ENCODE measurements around the gene MAMDC4.
"Not testable (repeated sequence)": the region's sequence is repeated elsewhere in the genome, so short reads cannot be mapped to it uniquely, and the experiment has no call there.

MAMDC4 gene

GRCh38 chr9:136839229-136840139, 12.7 kb upstream of the MAMDC4 start:
- DNase-seq, result no peak

DNA sequence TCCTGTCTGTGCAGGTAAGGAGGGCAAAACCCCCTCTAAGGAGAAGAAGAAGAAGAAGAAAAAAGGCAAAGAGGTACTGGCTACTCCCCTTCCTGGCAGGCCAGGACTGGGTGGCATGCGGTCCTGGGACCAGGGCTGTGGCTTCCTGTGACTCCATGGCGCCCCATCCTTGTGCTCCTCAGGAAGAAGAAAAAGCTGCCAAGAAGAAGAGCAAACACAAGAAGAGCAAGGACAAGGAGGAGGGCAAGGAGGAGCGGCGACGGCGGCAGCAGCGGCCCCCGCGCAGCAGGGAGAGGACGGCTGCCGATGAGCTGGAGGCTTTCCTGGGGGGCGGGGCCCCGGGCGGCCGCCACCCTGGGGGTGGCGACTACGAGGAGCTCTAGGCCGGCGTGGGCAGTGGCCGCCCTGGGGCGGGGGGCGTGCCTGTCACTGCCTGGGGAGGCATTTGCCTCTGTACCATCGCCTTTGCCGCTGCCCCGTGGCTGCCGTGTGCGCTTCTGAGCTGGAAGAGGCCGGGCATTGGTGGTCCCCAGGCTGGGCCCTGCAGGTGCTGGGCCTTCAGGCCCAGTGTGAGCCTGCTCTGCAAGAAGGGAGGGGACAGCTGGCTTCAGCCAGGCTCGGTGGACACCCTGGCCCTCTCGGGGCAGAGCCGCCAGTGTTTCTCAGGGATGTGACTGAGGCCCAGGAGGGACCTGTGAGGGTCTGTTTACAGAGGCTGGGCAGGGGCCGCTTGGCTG, 11.8 kb upstream of the MAMDC4 start:
- DNase-seq, result peak in 1 of 2 experiments; percentile 8

- DNase-seq, result peak; percentile 10 to 49
Measured at GRCh38 chr9:136840877-136841645, 11.1 kb upstream of the MAMDC4 start.

GRCh38 chr9:136841646-136842379, 10.3 kb upstream of the MAMDC4 start:
- DNase-seq, result not testable (repeated sequence)

DNA sequence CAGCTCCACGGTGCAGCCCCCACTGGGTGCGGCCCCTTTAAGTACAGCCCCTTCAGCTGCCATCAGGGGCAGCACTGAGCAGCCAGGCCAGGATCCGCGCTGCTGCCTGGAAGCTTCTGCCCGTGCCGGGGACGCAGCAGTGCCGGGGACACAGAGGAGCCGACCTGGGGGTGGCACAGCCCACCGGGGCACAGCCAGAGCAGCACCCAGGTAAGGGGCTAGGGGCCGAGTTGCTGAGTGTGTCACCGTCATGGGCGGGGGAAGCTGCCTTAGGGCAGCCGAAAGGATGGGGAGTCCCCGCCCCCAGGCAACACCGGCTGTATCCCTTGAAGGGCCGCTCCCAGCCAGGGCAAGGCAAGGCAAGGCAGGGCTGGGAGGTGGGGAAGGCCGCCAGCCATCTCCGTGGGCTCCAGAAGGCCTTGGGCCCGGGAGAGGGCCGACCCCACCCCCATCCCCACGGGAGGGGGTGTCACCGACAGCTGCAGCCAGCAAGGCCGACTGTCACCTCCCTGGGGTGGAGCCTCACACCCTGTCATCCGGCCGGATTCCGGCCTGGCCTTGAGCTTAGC, 9.7 kb upstream of the MAMDC4 start, which contains the start of gene AJM1:
AJM1 (plus strand) TSS at position 99 of the 569 bp plus-strand sequence. CDS start 1,937 bp downstream, outside the sequence.
- DNase-seq, result peak in 1 of 2 experiments; percentile 26

DNA sequence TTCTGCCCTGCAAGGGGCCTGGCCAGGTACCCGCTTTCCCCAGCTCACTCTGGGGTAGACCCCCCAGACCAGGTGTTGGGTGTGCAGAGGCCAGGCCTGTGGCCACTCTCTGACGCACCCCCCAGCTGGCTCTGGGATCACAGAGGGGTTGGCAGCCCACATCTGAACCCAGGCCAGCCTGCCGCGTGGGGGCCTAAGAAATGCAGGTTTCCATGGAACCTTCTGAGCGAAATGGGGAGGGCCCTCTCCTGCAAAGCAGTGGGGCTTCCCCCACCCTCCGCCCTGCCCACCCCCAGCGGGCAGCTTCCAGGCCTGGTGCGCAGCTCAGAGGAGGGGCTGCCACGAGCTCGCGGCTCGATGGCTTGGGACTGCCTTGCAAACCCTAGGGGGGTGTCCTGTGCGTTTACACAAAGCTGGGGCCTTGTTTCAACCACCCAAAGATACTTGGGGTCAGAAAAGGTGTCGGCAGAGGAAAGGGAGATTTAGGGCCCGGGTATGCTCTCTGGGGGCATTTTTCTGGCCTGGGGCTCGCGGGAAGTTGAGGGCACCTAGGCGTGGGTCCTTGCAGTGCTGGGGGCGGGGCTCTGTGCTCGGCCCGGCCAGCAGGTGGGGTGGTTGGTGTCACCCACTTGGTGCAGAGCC, 8.9 kb upstream of the MAMDC4 start:
- DNase-seq, result not testable (repeated sequence)

DNA sequence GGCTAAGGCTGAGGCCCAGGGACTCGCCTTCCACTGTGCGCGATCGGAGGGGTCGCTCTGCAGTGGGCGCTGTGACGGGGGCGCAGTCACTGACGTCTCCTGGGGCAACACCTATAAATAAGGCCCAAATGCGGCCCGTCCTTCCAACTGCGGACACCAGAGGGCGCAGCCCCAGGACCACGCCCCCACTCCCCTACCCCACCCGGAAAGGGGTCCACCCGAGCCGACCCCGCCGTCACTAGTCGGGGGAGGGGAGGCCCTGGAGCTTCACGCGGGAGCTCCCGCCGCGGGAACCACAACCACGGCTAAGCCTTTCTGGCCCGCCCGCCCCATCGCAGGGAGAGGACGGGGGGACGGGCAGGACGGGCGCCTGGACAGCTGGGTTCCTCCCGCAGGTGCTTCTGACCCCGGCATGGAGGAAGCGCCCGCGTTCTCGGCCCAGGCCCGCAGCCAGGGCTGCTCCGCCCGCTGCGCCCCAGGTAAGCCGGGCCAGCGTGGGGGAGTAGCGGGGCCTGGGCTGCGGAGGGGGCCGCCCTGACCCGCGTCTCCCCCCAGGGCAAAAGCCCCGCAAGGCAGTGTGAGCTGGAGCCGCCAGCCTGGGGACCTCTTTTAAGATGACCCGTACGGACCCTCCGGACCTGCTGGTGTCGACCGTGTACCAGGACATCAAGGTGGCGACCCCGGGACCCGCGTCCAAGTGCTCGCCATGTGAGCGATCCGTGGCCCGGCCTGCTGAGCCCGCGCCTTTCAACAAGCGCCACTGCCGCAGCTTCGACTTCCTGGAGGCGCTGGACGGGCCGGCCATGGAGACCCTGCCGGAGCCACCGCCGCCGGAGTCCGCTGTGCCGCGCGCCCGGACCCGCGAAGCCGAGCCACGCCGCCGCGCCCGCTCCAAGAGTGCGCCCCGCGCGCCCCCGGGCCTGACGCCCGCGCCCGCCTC, 8.1 kb upstream of the MAMDC4 start:
- DNase-seq, result not testable (repeated sequence)

DNA sequence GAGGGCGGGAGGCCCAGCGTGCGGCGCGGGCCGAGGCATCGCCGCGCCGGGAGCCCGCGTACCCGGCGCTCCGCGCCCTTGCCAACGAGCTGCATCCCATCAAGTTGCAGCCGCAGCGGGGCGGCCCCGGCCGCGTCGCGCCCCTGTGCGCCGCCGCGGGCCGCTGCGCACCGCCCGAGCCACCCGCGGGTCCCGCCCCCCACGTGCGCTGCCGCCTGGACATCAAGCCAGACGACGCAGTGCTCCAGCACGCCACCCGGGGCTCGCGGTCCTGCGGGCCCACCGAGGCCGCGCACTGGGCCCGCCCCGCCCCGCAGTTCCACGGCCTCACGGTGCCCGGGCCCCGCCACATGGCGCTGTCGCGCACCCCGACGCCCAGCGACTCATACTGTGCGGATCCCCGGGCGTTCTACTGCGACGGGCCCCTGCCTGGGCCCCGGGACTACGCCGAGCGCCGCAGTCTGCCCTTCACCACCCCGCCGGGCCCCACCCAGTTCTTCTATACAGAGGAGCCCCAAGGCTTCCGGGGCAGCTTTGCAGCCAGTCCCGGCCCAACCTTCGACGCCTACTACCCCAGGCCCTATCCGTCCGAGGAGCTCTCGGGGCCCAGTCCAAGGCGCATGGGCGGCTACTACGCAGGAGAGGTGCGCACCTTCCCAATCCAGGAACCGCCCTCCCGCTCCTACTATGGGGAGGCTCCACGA, 7.2 kb upstream of the MAMDC4 start:
- no peak for DNase-seq

DNA sequence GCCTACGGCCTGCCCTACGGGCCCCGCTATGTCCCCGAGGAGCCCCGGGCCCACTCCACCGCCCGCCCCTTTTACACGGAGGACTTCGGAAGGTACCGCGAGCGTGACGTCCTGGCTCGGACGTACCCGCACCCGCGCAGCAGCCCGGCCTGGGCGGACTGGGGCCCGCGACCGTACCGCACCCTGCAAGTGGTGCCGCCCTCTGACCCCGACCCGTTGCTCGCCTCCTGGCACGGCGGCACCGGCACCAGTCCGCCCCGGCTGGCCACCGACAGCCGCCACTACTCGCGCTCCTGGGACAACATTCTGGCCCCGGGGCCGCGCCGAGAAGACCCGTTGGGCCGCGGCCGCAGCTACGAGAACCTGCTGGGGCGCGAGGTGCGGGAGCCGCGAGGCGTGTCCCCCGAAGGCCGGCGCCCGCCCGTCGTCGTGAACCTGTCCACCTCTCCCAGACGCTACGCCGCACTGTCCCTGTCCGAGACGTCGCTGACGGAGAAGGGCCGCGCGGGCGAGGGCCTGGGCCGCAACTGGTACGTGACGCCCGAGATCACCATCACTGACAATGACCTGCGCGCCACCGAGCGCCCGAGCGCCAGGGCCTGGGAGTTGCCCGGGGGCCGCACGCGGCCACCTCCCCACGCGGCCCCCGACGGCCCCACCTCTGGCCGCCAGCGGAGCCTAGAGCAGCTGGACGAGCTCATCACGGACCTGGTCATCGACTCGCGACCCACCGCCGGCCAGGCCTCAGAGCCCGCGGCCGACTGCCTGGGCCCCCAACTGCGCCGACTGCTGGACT, 6.5 kb upstream of the MAMDC4 start:
- no peak for DNase-seq

- no peak for DNase-seq
Measured at GRCh38 chr9:136846376-136847087, 5.6 kb upstream of the MAMDC4 start.

DNA sequence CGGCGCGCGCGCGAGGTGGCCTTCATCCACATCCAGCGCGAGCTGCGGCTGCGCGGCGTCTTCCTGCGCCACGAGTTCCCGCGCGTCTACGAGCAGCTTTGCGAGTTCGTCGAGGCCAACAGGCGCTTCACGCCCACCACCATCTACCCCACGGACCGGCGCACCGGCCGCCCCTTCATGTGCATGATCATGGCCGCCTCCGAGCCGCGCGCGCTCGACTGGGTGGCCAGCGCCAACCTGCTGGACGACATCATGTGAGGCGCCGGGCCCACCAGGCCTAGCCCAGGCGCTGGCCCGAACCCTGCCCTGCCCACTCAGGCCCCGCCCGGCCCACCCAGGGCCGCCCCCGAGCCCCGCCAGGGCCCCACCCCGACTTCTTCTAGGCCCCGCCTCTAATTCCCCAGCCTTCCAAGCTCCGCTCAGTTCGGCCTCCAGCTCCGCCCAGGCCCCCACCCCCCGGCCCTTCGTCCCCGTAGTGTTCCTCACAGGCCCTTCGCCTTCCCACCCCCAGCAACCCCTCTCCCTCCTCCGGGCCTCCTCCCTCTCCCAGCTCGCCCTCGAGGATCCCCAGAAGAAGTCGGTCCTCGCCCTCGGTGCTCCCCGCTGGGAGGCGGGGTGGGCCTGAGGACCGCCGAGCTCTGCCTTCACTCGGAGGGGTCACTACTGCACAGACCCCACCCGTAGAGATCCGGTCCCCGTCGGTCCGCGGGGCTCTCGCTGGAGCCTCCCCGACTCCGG, 4.9 kb upstream of the MAMDC4 start:
- no peak for DNase-seq

- DNase-seq, result peak; percentile 12 to 43
Measured at GRCh38 chr9:136847826-136848392, 4.2 kb upstream of the MAMDC4 start.

DNA sequence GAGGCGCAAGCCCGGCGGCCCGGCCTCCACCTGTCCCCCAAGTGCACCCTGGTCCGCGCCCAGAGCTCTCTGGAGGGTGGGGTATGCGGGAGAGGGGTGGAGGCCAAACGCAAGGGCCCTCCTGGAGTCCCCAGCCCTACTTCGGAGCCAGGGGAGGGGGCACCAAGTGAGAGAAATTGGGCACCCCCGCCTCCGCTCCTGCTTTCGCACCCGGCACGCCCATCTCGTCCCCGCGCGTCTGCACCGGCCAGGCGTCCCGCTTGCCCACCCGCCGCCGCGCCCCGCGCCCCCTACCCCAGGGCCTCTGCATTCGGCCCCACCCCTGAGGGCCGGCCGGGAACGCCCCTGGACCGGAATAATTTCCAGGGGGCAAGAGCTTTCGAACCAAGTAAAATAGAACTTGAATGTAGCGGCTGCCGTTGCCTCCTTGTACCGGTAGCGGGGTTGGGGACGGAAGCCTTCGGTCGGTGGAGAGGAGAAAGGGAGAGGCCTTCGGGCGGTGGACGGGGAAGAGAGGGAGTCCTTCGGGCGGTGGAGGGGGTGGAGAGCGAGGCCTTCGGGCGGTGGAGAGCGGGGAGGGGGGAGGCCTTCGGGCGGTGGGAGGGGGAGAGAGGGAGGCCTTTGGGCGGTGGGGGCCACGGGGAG, 3.6 kb upstream of the MAMDC4 start:
- DNase-seq, result no peak

GRCh38 chr9:136849038-136849959, 2.8 kb upstream of the MAMDC4 start, which contains the start of gene PHPT1:
PHPT1 (plus strand) TSS chr9:136849409; CDS start chr9:136849431, 22 bp downstream.
- peak; percentile 86 to 93 for DNase-seq
